HG02678 (cell line): ENCODE results near the gene NEK4.

Source experiments
- ATAC-seq: cut with Tn5 transposase; IDR thresholded peaks from one replicate; pipeline ENCODE4 v1.9.1; 2021; ENCODE audit warnings: mild to moderate bottlenecking, moderate library complexity; ENCODE audit not compliant: unreplicated experiment

Gene NEK4

DNA sequence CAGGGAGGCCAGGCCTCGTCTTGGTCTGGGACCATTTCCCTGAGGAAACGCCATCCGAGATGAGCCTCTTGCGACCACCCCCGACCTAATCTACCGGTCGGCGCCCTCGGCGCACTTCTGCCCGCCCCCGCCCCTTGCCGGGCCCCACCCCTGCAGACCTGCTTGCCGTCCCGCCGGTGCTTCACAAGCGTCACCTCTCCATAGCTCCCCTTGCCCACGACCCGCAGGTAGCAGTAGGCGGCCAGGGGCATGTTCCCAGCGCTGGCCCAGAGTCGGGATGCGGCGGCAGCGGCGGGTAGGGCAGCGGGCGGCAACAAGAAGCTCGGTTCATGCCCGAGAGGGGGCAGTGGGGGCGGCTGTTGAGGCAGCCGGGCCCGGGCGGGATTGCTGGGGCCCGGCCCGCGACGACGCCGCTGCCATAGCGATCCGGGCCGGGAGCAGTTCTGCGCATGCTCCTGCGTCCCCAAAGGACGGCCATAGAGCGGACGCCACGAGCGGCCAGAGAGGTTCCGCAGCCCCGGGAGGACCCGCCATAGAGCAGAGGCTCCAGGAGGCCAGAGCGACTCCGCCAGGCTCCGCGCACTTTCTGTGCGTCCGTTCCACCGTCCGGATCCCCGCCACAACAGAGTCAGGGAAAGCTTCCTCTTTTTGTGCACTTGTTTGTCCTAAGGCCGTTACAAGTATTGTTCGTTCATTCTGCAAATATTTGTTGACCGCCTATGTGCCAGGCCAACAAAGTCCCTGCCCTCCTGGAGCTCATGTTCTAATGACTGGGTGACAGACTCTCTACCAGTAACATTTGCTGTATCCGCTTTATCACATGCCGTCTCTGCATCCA lies at the start of gene NEK4:
Gene NEK4 (minus strand): TSS at position 445 of the 838 bp plus-strand sequence. CDS start 194 bp downstream, at position 251.
- ATAC-seq, result peak; percentile 94

DNA sequence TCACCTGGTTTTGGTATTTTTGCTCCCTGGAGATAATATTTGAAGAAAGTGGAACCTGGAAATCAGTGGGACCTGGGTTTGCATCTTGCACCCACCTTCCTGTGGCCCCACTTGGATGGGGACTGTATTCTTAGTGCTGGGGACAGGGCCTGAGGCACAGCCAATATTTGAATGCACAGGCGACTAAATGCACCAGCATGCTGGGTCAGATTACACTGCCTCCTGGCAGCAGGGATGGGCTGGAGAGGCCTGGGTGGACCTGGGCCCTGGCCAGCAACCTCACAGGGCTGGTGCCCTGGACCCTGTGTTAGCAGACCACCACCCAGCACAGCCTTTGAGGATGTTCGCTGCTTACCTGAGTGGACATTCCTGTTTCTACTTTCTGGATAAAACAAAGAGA lies 49.2 kb upstream of the NEK4 start:
- ATAC-seq, result no peak

DNA sequence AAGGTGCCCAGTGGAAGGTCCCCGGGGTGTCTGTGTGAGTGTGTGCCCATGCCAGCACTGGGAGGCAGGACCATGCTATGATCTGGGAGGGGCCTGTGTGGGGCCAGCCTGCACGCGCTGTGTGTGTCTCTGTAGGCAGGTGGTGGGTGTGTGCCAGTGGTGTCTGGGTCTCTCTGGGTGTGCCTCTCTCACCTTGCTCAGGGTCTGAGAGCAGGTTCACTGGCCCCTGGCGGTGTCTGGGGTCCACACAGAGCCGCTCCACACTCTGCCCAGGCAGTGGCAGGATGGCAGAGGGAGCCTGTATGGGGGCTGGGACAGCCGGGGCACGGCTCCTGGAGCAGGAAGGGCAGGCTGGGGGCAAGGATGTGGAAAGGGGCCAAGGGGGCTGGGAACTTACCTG lies 47.1 kb upstream of the NEK4 start:
- no peak for ATAC-seq

DNA sequence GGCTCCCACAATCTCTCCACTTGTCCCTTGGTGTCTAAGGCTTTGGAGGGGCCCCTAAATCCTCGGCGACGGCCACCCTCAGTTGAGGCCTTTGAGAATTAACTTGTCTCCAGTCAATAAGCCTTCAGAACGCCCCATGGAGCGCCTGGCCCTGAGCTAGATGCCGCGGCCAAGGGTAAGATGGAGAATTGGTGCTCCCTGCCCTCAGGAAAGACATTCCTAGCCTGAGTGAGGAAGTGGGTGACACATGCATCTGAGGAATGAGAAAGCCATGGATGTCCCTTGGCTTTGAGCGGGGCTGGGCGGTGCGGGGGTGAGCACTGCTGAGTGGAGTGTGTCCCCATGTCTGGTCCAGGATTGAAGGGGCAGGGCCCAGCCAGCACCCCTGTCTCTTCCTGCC lies 46.5 kb upstream of the NEK4 start:
- ATAC-seq, result no peak

DNA sequence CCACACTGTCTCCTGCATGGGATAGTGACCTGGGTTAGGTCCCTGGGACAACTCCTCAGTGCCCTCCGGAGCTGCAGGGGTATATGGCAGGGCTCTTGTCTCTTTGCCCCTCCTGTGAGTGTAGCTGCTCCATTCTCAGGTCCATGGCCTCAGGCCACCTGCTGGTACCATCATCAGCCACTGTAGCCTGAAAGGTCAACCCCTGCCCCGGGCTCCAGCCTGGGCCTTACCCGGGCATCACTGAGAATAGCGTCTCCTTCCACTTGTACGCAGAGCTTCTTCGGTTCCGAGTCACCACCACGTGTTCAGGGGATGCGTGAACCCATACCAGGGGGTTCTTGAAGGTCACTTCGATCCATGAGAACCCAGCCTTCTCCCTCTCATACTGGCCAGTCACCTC lies 45.9 kb upstream of the NEK4 start:
- no peak for ATAC-seq

DNA sequence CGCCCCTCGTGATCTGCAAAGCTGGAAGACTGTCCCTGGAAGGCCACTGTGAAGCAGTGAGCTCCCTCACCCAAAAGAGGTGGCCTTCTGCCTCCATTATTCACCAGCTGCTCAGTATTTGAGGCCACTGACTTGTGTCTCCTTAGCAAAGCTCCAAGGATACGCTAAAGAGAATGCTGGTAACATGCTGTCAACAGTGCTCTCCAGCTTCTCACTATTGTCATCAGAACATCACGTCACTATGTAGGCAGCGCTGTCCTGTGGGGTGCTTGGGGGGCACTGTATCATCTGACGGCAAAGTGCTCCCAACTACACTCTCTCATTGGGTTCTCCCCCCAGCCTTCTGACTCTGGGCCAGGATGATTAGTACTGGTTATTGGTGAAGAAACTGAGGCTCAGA lies 45.5 kb upstream of the NEK4 start:
- ATAC-seq, result no peak

DNA sequence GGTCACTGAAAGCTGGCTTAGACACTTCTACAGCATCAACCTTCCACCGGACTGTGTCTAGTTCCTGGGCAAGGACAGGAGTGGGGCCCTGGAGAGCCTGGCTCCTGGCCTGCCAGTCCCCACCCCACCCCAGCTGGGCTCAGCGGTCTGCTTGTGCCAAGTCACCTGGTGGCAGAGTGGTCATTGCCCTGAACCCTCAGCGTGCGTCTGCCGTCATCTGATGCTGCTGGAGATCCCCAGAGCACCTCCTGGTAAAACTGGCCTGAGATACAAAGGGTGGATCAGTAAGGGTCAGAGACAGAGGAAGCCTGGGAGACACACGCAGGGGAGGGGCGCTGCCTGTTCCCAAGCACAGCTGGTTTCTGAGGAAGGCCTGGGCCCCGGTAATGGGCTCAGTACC lies 43.1 kb upstream of the NEK4 start:
- ATAC-seq, result no peak

DNA sequence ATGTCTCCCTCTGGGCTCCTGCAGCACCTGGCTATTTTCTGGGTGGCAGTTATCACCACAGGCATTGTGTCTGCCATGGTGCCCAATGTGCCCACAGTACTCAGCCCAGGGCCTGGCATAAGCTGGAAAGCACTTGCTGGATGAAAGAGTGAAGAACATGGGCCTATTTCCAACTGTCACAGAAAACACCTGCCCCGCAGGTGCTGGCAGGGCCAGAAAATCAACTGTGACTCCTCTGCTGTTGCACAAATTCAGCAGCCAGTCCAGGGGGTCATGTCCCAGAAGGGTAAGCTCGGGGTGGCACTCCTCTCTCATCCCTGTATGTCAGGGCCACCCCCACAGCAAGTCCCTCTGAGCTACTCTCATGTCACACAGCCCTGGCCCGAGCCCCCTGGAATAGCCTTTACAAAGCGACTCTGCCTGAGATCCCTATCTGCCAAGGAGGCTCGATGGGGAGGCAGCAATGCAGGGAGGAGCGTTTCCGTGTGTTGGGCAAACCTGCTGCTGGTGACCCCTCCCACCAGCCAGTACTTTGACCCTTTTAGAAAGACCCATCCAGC lies 40.8 kb upstream of the NEK4 start:
- no peak for ATAC-seq

DNA sequence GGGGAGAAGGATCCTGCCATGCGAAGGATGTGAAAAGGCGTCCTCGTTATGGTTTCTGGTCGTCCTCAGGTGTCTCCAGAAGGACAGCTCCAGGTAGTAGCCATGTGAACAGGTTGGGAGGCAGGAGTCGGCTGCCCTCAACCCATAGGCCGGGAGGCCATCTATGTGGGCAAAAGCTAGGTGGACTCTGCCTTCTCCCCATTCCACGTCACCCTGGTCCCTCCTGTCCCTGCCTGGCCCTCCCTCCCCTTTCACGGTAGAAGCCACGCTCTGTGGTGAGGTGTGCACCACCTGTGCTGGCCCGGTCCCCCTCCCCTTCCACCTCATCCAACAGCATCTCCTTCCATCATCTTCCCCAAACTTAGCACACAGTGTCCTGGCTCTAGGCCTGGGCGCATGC lies 40.2 kb upstream of the NEK4 start:
- ATAC-seq, result no peak

DNA sequence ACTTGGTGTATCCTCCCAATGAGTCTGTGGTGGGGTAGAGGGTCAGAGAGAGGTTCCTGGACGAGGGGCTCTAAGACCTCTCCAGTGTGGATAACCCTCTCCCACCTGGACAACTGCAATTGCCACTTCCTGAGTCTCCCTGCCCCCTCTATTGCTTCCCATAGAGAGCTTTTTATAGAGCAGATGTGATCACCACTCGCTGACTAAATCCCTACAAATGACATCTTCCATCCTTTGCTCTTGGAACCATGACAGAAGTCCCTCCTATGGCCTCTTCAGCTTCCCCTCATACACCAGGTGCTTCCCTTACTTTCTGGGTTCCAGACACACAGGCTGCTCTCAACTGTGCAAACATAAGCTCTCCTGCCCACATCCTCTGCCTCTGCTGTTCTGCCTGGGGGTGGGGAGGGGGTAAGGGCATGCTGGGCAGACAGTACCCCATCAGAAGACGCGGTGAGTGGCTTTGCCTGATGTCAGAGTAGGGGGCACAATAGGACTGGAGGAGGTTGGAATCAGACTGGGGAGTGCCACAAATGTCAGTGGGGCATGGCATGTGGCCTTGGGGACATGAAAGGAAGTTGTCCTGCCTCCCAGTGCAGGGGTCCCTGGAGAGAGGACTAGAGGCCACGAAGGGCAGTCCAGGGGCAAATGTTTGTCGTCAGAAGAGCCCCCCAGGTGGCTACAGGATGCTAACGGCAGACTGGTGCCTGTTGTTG lies 39.1 kb upstream of the NEK4 start:
- ATAC-seq, result no peak

DNA sequence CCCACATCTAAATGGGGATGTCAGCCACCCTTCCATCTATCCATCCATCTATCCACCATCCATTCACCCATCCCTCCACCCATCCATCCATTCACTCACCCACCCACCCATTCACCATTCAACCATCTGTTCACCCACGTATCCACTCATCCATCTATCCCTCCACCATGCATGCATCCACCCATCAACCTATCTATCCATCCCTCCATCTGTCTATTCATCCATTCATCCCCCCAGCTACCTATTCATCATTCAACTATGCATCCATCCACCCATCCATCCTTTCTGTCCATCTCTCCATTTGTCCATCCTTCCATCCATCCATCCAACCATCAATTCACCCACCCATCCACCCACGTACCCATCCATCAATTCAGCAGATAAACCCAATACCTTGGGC lies 38.4 kb upstream of the NEK4 start:
- ATAC-seq, result no peak

DNA sequence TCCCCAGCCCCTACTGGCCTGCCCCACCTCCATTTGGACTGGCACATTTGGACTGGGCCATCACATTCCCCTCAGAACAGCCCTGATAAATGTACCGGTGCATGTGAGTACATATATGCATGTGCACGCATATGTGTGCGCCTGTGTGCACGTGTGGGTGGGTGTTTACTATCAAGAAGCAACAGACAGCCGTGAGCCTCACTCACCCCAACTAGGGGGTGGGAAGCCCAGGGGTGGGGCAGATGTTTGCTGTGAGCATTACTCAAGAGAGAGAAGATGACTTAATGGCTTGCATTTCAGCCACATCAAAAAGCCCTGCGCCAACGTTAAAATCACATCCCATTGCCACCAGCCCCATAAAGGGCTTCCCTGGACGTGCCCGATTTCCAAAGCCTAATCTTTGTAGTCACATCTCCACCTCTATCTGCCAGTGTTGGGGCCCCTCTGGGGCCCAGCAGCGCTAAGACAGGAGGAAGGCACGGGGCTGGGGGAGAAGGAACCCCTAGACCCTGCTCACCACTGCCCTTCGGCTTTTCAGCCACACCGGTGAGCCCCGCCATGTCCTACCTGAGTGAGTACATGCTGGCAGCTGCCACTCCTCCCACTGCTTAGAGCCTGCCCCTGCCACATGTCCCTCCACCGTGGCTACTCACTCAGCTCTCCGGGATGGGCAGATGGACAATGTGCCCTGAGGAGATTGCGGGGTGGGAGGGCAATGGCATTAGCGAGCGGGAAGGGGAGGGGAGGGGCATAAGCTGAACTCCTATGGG lies 34.7 kb upstream of the NEK4 start:
- ATAC-seq, result no peak

DNA sequence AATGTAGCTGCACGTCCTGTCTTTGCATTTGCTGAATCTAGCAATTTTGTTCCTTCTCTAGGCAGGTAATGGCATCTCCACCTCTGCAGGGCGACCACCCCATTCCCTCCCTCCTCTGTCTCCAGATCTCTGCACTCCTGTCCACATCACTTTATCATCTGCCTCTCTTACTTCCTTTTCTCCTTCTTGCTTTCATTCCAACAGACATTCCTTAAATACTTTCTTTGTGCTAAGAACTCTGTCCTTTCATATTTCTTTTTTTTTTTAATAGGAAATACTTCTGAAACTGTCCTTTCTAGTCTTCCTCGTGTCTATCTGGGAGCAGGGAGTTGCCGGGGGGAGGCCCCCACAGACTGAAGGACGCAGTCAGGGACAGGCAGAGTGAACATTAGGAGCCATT lies 31.1 kb upstream of the NEK4 start:
- ATAC-seq, result no peak

DNA sequence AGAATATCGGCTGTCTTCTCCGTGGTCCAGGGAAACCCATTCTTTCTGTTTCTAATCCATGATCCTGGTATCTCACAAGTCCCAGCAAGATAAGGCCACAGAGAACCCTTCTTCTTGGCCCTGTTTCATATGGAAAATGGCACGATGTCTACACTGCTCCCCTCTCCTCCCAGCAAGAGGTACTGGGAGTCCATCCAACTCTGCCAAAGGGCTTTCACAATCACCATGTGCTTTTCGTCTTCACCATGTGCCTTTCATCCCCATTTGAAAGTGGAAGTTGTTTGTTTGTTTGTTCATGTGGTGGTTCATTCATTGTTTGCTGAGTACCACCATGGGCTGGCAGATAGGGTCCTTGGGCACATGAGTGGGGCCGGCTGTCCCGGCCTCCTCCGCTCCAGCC lies 29.3 kb upstream of the NEK4 start:
- ATAC-seq, result no peak

DNA sequence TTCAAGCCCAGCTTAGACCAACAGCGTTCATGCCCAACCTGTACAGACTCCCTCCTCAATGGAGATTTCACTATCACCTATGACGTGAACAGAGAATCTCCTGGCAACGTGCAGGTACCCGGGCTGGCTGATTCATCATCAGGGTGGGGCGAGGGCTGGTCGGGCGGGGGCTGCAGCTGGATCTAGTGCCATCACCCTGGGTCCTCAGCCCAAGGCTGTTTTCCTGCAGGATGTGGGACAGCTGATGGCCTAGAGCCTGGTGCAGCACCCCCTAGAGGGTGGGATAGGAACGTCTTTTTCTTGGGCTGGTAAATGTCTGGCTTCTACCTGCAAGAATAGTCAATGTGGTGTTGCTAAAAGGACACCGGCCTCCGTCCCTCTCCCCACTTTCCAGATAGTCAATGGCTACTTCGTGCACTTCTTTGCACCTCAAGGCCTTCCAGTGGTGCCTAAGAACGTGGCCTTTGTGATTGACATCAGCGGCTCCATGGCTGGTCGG lies 28.3 kb upstream of the NEK4 start:
- no peak for ATAC-seq

DNA sequence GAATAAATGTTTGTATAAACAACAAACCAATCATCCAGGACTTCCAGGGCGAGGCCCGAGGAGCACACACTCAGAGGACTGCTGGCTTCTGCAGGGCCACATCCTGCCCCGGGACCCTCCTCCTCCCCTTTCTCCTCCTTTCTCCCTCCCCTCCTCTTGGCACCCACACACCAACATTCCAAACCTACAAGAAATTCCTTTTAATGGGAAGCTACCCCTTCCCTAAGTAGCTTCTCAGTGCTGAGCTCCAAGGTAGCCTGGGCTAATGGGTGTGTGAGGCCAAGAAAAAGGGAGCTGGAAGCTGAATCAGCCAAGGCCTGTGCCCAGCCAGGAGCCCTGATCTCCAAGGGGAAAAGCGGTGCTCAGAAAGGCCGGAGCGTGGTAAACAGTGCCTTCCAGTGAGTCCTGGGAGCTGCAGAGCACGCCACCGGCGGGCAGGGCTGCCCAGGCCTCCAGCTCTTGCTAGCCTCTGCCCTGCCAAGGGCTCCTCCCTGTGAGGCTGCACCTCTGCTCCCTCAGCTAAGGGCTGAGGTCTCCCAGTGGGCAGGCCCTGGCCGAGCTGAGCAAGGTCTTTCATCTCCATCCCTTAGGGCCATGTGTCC lies 27.7 kb upstream of the NEK4 start:
- ATAC-seq, result no peak

DNA sequence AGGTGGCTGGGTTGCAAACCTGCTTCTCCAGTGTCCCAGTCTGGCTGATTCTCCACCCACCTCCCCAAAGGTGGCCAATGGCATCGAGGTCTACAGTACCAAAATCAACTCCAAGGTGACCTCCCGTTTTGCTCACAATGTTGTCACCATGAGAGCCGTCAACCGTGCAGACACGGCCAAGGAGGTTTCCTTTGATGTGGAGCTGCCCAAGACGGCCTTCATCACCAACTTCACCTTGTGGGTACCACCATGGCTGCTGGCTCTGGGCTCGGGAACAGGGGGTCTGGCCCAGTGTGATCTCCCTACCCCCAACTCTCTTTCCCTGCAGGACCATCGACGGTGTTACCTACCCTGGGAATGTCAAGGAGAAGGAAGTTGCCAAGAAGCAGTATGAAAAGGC lies 25.7 kb upstream of the NEK4 start:
- ATAC-seq, result no peak

DNA sequence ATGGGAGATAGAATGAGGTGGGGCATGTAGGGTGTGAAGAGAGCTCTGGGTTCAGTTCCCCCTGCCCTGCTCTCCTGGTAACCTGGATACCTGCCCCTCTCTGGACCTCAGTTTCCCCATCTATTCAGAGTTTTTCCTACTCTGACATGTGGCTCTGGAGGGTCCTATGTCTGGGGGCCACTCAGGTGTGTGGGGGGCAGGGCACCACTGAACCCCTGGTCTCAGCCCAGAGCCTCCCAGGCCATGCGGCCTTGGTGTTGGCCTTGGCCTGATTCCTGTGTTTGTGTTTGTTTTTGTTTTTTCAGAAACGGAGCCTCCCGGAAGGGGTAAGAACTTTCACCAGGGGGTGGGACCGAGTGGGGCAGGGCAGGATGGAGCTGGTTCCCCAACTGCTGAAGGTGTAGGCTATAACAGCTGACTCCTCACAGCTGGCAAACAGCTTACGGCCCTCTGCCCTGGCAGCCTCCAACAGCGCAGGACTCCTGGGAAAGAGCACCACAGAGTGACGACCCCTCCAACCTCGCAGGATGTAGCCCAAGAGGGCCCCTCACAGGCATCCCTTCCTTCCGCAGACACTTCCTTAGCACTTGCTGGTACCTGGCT lies 24.7 kb upstream of the NEK4 start:
- no peak for ATAC-seq

DNA sequence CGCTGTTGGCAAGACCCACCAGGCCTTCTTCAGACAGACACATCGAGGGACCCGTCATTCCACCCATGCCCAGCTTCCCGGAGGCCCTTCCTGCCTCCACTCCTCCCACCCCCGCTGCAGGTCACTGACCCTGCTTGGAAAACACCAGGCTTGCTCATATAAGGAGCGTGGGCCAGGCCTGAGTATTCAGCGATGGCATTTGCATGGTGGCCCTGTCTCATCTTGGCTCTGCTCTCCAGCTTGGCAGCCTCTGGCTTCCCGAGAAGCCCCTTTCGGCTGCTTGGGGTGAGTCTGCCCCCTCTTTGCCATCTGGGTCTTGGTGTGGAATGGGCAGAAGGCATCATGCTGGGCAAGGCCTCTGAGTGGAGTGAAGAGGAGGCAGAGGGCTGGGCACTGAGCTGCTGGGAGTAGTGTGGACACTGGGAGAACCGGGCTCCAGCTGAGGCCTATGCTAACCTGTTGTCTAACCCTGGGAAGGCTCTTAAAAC lies 23.9 kb upstream of the NEK4 start, which contains the start of gene ITIH3:
Gene ITIH3 (plus strand): TSS at position 185 of the 488 bp plus-strand sequence. CDS start 8 bp downstream, at position 193.
- no peak for ATAC-seq
